ENCODE results near the gene KLF4. TPM values are rescaled to one million over a fixed set of nuclear protein-coding genes. Genes with fewer than 3 reads are reported as not detected.

KLF4 gene
- total and polyA plus RNA-seq, 8 donors, result 12.3 to 89.6 (median 53.3) TPM

DNA sequence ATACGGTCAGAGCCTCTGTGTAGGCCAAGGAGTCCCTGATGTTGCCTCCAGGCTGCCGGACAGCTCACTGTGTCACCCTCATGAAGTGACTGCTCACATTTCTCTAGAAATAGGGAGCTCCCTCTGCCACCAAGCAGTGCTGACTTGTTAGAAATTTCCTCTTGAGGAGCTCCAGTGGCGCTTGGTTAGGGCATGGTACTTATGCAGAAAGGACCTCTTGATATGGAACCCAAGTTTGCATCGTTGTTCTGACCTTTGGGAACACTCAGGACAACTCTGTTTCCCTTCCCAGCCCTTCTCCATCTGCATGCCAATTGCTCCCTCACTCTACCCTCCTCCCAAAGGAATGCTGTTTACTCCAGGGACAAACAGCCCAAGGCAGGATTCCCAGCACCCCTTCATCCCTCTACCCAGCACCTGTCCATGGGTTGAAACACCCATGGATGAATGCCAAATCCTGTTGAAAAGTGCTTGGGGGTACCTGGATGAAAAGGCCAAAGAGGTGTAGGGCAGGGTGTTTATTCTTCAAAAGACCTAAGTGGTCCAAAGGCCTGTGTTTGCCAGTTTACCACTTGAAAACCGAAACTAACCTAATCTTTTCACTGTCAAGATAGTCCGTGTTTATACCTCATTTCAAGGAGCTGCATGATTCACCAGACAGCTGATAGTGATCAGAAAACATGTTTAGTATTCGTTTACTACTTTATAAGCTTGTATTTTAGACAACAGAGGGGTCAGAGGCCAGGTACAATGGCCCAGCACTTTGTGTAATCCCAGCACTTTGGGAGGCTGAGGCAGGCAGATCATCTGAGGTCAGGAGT is 51.1 kb downstream of the KLF4 start:
- Histone ChIP-seq H3K4me1 (no peaks in the 10 kb centered on the region), H3K9me3 (no peaks in the 10 kb centered on the region), H3K27me3 (no peaks in the 10 kb centered on the region), H3K36me3 (no peaks in the 10 kb centered on the region), H3K27ac (no peak overlapping the region), H3K4me3 (no peak overlapping the region)
- TF ChIP-seq, protein P1, sequence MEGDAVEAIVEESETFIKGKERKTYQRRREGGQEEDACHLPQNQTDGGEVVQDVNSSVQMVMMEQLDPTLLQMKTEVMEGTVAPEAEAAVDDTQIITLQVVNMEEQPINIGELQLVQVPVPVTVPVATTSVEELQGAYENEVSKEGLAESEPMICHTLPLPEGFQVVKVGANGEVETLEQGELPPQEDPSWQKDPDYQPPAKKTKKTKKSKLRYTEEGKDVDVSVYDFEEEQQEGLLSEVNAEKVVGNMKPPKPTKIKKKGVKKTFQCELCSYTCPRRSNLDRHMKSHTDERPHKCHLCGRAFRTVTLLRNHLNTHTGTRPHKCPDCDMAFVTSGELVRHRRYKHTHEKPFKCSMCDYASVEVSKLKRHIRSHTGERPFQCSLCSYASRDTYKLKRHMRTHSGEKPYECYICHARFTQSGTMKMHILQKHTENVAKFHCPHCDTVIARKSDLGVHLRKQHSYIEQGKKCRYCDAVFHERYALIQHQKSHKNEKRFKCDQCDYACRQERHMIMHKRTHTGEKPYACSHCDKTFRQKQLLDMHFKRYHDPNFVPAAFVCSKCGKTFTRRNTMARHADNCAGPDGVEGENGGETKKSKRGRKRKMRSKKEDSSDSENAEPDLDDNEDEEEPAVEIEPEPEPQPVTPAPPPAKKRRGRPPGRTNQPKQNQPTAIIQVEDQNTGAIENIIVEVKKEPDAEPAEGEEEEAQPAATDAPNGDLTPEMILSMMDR (IDR thresholded peaks at IDR 0.05), result no peak
- ATAC-seq (no peak), DNase-seq (no peak)
- intact Hi-C loops (cut with DNase I), result no loop called here

DNA sequence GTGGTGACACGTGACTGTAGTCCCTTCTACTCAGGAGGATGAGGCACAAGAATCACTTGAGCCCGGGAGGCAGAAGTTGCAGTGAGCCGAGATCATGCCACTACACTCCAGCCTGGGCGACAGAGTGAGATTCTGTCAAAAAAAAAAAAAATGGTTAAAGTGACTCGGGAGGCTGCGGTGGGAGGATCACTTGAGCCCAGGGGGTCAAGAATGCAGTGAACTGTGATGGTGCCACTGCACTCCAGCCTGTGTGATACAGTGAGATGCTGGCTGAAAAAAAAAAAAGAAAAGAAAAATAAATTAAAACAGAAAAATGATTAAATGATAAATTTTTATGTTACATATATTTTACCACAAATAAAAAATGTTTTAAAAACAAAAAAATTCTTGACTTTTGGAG is 51.9 kb downstream of the KLF4 start:
- no peaks in the 10 kb centered on the region for H3K27me3 ChIP-seq
- TF ChIP-seq, protein P1 (IDR thresholded peaks at IDR 0.05), result no peak
- intact Hi-C loops (cut with DNase I), result no loop called here
- H3K4me1 ChIP-seq, result no peaks in the 10 kb centered on the region
- no peak for DNase-seq
- H3K9me3 ChIP-seq, result no peaks in the 10 kb centered on the region
- H3K36me3 ChIP-seq, result no peaks in the 10 kb centered on the region
- H3K27ac ChIP-seq, result no peak overlapping the region
- ATAC-seq, result no peak
- no peak overlapping the region for H3K4me3 ChIP-seq

DNA sequence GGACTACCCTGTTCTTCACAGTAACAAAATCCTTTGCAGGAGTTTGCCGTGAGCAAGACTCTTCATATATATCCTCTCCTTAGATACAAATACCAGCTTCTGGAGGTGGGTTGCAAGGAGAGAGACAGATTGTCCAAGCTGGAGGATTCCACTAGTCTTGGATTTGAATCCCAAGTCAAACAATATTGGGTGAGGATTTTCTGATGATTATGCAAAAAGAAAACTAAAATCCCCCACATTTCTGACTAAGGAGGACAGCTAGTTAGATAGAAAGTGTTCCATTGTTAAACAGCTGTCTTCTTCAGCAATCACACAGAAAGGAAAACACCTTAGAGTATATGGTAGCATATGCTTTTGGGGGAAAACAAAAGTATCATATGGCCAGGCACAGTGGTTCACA is 54.2 kb downstream of the KLF4 start:
- no peak for ATAC-seq
- H3K4me1 ChIP-seq, result no peaks in the 10 kb centered on the region
- intact Hi-C loops (cut with DNase I), result no loop called here
- no peak overlapping the region for H3K4me3 ChIP-seq
- H3K9me3 ChIP-seq, result no peaks in the 10 kb centered on the region
- TF ChIP-seq, protein P1 (IDR thresholded peaks at IDR 0.05), result no peak
- H3K27ac ChIP-seq, result no peak overlapping the region
- H3K36me3 ChIP-seq, result no peaks in the 10 kb centered on the region
- no peak for DNase-seq
- no peaks in the 10 kb centered on the region for H3K27me3 ChIP-seq

Other genes with a start within 250 kb of the KLF4 start
- 100 to 1,000 TPM; 108 to 142 TPM for gene RAD23B, start 206.5 kb downstream of the KLF4 start, total RNA-seq
- gene RAD23B, start 206.5 kb downstream of the KLF4 start, polyA plus RNA-seq (ENCODE audit: insufficient read length in 6 of 6), result 100 to 1,000 TPM; 105 to 131 (median 114) TPM

Data from left lung (tissue), 10 donors.